GM23248 (cell line): ENCODE data around the gene ROR1. TPM values are rescaled to one million over a fixed set of nuclear protein-coding genes. Genes with fewer than 3 reads are reported as not detected.

Experiments
- DNase-seq: peaks from one replicate; pipeline ENCODE4 v3.0.0-alpha.2; 2015
- H2AFZ ChIP-seq: fragments of 200-600 bp; sonication (generic); 2 replicates; pipeline ENCODE4 v1.6.1; 2016; ENCODE audit warnings: antibody characterized with exemption
- H3F3A ChIP-seq: fragments of 200-600 bp; sonication (generic); 2 replicates; pipeline ENCODE4 v1.6.1; 2016; ENCODE audit warnings: mild to moderate bottlenecking, antibody characterized with exemption, mixed run types; ENCODE audit not compliant: insufficient read depth
- H3K27ac ChIP-seq: fragments of 200-600 bp; sonication (generic); 2 replicates; pipeline ENCODE4 v1.5.1; 2016; ENCODE audit warnings: mild to moderate bottlenecking
- H3K27me3 ChIP-seq: fragments of 200-600 bp; sonication (generic); replicated peaks from 2 replicates; pipeline ENCODE4 v1.6.1; 2016; ENCODE audit warnings: mild to moderate bottlenecking; ENCODE audit not compliant: insufficient read depth
- H3K36me3 ChIP-seq: fragments of 200-600 bp; sonication (generic); 2 replicates; pipeline ENCODE4 v1.6.1; 2016; ENCODE audit warnings: low read depth, mild to moderate bottlenecking
- H3K4me1 ChIP-seq: fragments of 200-600 bp; sonication (generic); 2 replicates; pipeline ENCODE4 v1.6.1; 2016; ENCODE audit warnings: mild to moderate bottlenecking; ENCODE audit not compliant: insufficient read depth
- H3K4me2 ChIP-seq: fragments of 200-600 bp; sonication (generic); one replicate; pipeline ENCODE4 v1.6.1; 2016; ENCODE audit warnings: mild to moderate bottlenecking; ENCODE audit not compliant: unreplicated experiment
- H3K4me3 ChIP-seq: fragments of 200-600 bp; sonication (generic); 2 replicates; pipeline ENCODE4 v1.5.1; 2016; ENCODE audit warnings: mild to moderate bottlenecking
- H3K79me2 ChIP-seq: fragments of 200-600 bp; sonication (generic); 2 replicates; pipeline ENCODE4 v1.6.1; 2016; ENCODE audit warnings: mild to moderate bottlenecking; ENCODE audit not compliant: insufficient read depth
- H3K9ac ChIP-seq: fragments of 200-600 bp; sonication (generic); 2 replicates; pipeline ENCODE4 v1.6.1; 2016; ENCODE audit warnings: mild to moderate bottlenecking
- H3K9me2 ChIP-seq: fragments of 200-600 bp; sonication (generic); 2 replicates; pipeline ENCODE4 v1.6.1; 2016; ENCODE audit warnings: mixed run types, mild to moderate bottlenecking, moderate library complexity; ENCODE audit not compliant: insufficient read depth
- H3K9me3 ChIP-seq: fragments of 200-600 bp; sonication (generic); one replicate; pipeline ENCODE4 v1.6.1; 2017; ENCODE audit warnings: low read depth
- H4K20me1 ChIP-seq: fragments of 200-600 bp; sonication (generic); 2 replicates; pipeline ENCODE4 v1.6.0; 2016; ENCODE audit not compliant: insufficient read depth
- EZH2 ChIP-seq: fragments of 200-600 bp; sonication (generic); IDR thresholded peaks from 2 replicates; pipeline ENCODE4 v1.6.1; 2018; ENCODE audit warnings: antibody characterized with exemption, mild to moderate bottlenecking; ENCODE audit not compliant: insufficient read depth, poor library complexity, severe bottlenecking
- EZH2phosphoT487 ChIP-seq: fragments of 200-600 bp; sonication (generic); IDR thresholded peaks from 2 replicates; pipeline ENCODE4 v1.6.1; 2018; ENCODE audit warnings: antibody characterized with exemption, moderate library complexity, mild to moderate bottlenecking, low read depth; ENCODE audit not compliant: insufficient read depth
- WGBS, 2 experiments: methylation state at CpG; one replicate each; pipeline ENCODE4 v1.1.6; 2015 to 2017; ENCODE audit warnings: low lambda C conversion rate in 2 of 2, low coverage in 1 of 2; ENCODE audit errors: missing lambda C conversion rate in 2 of 2; 5-methylcytosine and 5-hydroxymethylcytosine counted together
- in situ Hi-C: fragments of 300-500 bp; cut with MboI; formaldehyde crosslinking; loops from 2 replicates; pipeline ENCODE4 v1.15.0; 2020
- polyA plus RNA-seq: library from polyadenylated mRNA; unstranded; fragments of >200 nt; fragmentation: Nextera tagmentation; extraction: Ambion mirVana; gene quantifications from 2 replicates; pipeline ENCODE4 v1.2.1, GENCODE V29; 2016
- total RNA-seq: library from RNA; depleted of rRNA; stranded (reverse); fragments of >200 nt; shearing (Covaris generic); gene quantifications from 2 replicates; pipeline ENCODE4 v1.2.3, GENCODE V29; 2014

ROR1 gene
- total and polyA plus RNA-seq, 2 experiments from 2014 or later = 12.0 to 13.3 TPM

DNA sequence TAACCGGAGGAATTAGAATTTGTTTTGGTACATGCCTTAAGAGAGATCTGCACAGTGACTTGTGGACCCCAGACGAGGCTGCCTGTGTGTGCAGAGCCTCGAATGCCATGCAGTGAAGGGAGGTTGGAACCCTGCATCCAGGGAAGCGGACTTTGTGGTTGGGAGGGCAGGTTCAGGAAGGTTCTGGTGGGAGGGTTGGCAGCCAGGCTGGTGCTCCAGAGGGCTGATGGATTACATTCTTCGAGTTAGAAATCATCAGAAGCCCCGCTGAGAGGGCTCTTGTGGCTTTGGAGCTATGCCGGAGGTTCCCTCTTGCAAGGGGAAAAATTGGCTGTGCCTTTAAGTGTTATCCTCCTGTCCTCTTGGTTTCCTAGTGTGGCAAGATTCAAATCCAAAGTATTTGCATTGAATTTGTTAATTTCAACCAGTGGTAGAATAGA, 21.1 kb downstream of the ROR1 start:
- DNase-seq = peak; percentile 49
- Histone ChIP-seq H3K4me2 (no peak overlapping the region), H4K20me1 (no peaks in the 10 kb centered on the region), H2AFZ (no peak overlapping the region), H3K9me2 (no peaks in the 10 kb centered on the region), H3F3A (peaks cover 23% of the 10 kb centered on the region), H3K27ac (no peak overlapping the region), H3K79me2 (peaks cover 32% of the 10 kb centered on the region), H3K9me3 (no peaks in the 10 kb centered on the region), H3K36me3 (no peaks in the 10 kb centered on the region), H3K4me1 (peaks cover 25% of the 10 kb centered on the region), H3K4me3 (no peak overlapping the region), H3K27me3 (no peaks in the 10 kb centered on the region), H3K9ac (no peak overlapping the region)
- no peak for TF ChIP-seq EZH2
- no peak for TF ChIP-seq EZH2phosphoT487
- in situ Hi-C loops = no loop called here
- 60 to 66% methylated on average over 7 of the region's 7 CpGs for WGBS, 2 experiments

- Histone ChIP-seq H2AFZ (no peak overlapping the region), H3F3A (peaks cover 28% of the 10 kb centered on the region), H3K4me1 (peaks cover 29% of the 10 kb centered on the region), H3K79me2 (peaks cover 35% of the 10 kb centered on the region), H3K4me3 (no peak overlapping the region), H3K36me3 (no peaks in the 10 kb centered on the region), H3K9me2 (no peaks in the 10 kb centered on the region), H3K27me3 (no peaks in the 10 kb centered on the region), H4K20me1 (no peaks in the 10 kb centered on the region), H3K9ac (no peak overlapping the region), H3K9me3 (no peaks in the 10 kb centered on the region), H3K4me2 (no peak overlapping the region), H3K27ac (no peak overlapping the region)
- no peak for TF ChIP-seq EZH2
- TF ChIP-seq EZH2phosphoT487 = no peak
- DNase-seq = no peak
- in situ Hi-C loops = no loop called here
- 67 to 72% methylated on average over 4 of the region's 4 CpGs for WGBS, 2 experiments
Observed at GRCh38 chr1:63795455-63795854, 21.6 kb downstream of the ROR1 start.

- Histone ChIP-seq H3K79me2 (peaks cover 51% of the 10 kb centered on the region), H3K9me2 (no peaks in the 10 kb centered on the region), H3K9ac (no peak overlapping the region), H2AFZ (no peak overlapping the region), H3K27me3 (no peaks in the 10 kb centered on the region), H4K20me1 (no peaks in the 10 kb centered on the region), H3F3A (peaks cover 30% of the 10 kb centered on the region), H3K4me2 (peak overlapping the region; percentile 8), H3K36me3 (no peaks in the 10 kb centered on the region), H3K9me3 (no peaks in the 10 kb centered on the region), H3K27ac (0 out of 2 replicates have a peak overlapping the region, but pooled peaks have one; percentile 10), H3K4me1 (peaks cover 29% of the 10 kb centered on the region), H3K4me3 (no peak overlapping the region)
- in situ Hi-C loops = no loop called here
- DNase-seq = peak; percentile 72
- WGBS, 2 experiments = 50 to 54% methylated on average over 7 of the region's 7 CpGs
- TF ChIP-seq EZH2 (no peak), EZH2phosphoT487 (no peak)
Observed at GRCh38 chr1:63797056-63797726, 23.4 kb downstream of the ROR1 start.

DNA sequence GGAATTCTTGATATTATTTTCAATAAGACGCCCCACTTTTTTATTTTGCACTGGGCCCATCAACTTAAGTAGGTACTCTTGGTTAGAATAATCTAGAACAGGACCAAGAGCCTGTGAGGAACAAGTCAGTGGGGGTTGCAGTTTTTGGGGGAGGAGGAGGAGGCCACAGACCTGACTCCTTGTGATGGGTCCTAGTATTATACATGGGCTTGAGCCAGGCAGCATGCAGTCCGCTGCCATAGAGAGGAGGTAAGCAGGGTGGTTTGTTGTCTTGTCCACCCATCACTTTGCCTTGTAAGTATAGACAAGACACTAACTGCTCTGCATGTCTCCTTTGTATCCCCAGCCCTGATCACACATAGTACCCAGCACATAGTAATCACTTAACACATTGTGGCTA, 24.5 kb downstream of the ROR1 start:
- H4K20me1 ChIP-seq = no peaks in the 10 kb centered on the region
- H3K4me3 ChIP-seq = no peak overlapping the region
- no peak overlapping the region for H3K4me2 ChIP-seq
- H3K9me3 ChIP-seq = no peaks in the 10 kb centered on the region
- 80% methylated on average over 2 of the region's 2 CpGs for WGBS, 2 experiments
- H3K79me2 ChIP-seq = peaks cover 61% of the 10 kb centered on the region
- H3F3A ChIP-seq = peaks cover 30% of the 10 kb centered on the region; the same call in 1 of the 2 replicates
- in situ Hi-C loops = no loop called here
- H3K27ac ChIP-seq = no peak overlapping the region
- no peak overlapping the region for H2AFZ ChIP-seq
- TF ChIP-seq EZH2 = no peak
- TF ChIP-seq EZH2phosphoT487 = no peak
- H3K36me3 ChIP-seq = no peaks in the 10 kb centered on the region
- H3K9ac ChIP-seq = no peak overlapping the region
- H3K27me3 ChIP-seq = no peaks in the 10 kb centered on the region
- H3K4me1 ChIP-seq = peaks cover 29% of the 10 kb centered on the region
- no peaks in the 10 kb centered on the region for H3K9me2 ChIP-seq
- no peak for DNase-seq
